Urothelium cell line (cell line): Measurements from ENCODE around the gene MSH3.
"Not testable (repeated sequence)": the region's sequence is repeated elsewhere in the genome, so short reads cannot be mapped to it uniquely, and the experiment has no call there.

Source experiments
- DNase-seq: peaks from one replicate; pipeline ENCODE4 v3.0.0; 2011; ENCODE audit warnings: low spot score, mixed read lengths
- FAIRE-seq: peaks from 2 replicates; lab custom pipeline; 2011; peaks lifted over from hg19 to GRCh38; lab: Jason Lieb, UNC

Gene MSH3

GRCh38 chr5:80784451-80784850 lies 130.0 kb downstream of the MSH3 start:
- FAIRE-seq (no peak), DNase-seq (no peak)

DNA sequence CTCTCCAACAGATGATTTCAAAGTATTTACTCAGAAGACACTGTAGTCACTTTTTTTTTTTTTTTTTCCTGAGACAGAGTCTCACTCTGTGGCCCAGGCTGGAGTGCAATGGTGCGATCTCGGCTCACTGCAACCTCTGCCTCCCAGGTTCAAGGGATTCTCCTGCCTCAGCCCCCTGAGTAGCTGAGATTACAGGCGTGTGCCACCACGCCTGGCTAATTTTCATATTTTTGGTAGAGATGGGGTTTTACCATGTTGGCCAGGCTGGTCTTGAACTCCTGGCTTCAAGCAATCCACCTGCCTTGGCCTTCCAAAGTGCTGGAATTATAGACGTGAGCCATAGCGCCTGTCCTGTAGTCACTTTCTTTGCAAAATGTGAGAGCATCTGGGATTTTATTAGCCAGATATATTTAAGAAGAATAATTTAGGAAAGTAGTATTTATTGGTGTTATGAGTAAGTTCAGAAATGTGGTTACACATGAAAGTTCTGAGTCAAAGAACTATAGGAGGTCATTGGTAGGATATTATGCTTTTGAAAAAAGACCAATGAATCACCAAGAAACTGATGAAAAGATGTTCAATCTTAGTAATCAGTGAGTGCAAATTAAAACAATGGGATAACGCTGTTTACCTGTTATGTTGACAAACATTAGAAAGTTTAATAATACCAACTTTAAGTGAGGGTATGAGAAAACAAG lies 135.0 kb downstream of the MSH3 start:
- not testable (repeated sequence) for FAIRE-seq, DNase-seq

DNA sequence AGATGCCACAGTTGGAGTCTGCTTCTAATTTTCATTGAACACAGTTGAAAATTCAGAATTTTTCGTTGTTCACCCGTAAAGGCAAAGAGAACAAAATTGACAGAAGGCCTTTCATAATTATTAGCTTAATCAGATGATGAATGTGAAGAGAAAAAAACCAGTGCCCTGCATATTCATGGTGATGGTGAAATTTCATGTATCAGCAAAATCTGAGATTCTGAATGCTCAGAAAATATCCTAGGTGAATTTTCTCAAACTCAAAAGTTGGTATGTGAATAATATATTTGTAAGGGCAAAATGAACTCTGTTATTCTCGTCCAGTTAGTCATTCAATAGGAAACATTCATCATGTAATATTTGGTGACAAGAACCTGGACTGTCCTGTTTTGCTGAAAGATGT lies 136.2 kb downstream of the MSH3 start:
- FAIRE-seq: no peak
- DNase-seq: no peak

DNA sequence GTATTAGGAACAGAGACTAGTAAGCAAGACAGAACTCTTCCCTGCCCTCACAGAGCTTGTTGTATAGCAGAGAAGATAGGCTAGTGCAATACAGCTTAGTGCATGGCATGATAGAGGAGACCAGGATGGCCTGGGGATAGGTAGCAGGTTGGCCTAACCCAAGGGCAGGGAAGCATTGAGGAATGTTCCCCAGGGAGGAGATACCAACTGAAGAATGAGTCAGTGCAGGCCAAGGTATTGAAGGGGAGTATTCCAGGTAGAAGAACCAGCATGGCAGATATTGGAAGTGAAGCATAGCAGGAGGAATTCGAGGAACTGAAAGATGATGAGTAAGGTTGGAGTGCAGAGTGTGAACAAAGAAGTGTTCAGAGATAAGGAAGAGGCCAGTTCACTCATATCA lies 138.9 kb downstream of the MSH3 start:
- FAIRE-seq (peak; percentile 71), DNase-seq (no peak)

DNA sequence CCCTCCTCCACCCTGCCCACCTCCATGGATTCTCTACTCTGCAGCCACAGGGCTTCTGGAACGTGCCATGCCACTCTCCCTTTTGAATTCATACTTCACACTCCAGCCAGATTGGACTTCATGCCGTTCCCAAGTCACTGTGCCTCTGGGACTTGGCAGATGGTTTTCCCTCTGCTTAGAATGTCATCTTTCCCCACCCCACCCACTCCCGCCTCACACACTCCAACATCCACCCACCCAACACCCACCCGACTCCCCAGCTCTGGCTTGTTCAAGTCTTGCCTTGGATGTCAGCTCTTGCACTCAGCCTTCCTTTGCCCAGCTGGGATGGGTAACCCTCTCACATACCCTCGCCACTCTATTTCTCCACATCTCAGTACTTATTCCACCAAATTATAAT lies 142.4 kb downstream of the MSH3 start:
- DNase-seq (no peak), FAIRE-seq (no peak)

- DNase-seq (no peak), FAIRE-seq (no peak)
Observed at GRCh38 chr5:80797428-80798024, 143.1 kb downstream of the MSH3 start.

DNA sequence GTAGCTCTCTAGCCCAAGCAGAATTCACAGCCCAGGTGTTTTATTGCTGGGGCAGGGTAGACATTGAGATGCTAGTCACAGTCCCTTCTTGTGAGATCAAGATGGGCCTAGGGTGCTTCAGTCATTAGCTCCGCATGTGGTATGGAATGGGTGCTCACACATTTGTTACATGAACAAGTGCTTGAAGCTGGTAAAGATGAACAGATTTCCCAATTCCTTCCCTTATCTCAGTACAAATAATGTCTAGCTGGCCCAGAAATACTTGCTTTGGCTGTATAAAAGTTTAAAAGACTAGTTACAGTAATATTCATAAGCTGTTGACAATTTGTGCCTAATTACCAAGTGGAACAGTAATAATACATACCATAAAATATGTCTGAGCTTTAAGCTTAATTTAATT lies 143.7 kb downstream of the MSH3 start:
- FAIRE-seq: no peak

DNA sequence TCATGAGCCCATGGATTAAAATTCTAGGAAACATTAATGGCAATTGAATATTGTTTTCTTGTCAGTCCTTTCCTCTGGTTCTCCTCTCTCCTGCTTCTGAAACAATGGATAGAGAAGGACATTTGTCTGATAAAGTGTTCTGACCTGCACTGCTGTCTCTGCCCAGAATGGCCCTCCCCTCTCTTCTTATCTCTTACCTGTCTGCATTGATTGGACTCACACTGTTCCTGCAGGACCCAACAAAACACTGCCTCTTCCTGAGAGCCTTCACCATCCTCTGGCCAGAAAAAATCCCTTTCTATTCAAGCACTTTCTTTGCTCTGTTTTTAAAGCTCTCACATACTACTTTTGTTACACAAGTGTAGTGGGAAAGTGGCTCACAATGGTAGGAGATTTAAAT lies 144.2 kb downstream of the MSH3 start:
- FAIRE-seq: no peak
- DNase-seq: no peak

More for the DNA sequence above, 143.7 kb downstream of the MSH3 start:
- DNase-seq: no peak

DNA sequence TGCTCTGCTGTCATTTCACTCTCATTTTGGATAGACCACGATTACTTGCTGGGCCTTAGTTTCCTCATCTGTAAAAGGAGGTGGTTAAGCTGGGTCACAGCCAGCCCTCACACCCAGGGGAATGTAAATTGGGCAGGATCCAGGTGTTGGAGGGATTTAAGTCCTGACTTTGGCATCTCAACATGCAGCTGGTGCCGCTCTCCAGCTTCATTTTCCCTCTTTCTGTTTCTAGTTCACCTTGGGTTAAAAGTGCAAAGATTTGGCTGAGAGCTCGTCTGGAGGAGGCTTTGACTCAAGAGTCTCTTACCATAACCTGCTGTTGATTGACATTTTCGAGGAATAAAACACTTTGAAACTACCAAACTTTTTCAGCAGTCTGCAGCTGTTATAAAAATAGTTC lies 144.6 kb downstream of the MSH3 start:
- no peak for DNase-seq
- FAIRE-seq: no peak

- DNase-seq: no peak
- no peak for FAIRE-seq
Observed at GRCh38 chr5:80799573-80799972, 145.1 kb downstream of the MSH3 start.

DNA sequence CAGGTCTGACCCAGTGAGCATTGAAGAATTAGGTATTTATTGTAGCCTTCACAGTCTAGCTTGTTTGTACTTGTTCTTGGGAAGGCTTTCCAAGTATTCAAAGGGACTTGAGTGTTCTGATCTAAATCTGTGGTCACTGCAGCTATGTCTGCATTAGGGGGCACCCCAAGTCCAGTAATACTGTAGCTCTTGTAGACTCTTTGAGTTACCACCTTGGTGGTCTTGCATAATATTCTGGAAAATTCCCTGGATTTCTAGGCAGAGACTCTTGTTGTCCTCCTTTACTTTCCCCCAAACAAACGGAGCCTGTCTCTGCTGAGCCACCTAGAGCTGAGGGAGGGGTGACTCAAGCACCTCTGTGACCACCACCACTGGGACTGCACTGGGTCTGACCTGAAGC lies 149.9 kb downstream of the MSH3 start:
- DNase-seq (no peak), FAIRE-seq (no peak)

DNA sequence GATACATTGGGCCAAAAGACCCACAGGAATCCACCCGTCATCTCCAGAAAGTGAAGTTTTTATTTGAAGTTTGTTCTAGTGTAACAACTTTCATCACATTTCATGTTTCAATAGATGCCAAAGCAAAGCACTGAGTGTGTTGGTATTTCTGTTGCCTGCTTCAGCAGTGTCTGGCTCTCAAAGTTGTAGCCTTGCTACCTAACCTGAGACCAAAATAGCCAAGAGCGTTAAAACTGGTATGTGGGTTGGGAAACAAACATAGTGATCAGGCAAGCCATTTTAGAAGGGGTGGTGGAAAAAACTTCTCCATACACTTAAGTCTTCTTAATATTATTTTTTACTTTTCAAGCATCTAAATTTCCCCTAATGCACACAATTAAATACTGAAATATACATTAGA lies 150.6 kb downstream of the MSH3 start:
- no peak for DNase-seq
- FAIRE-seq: no peak

DNA sequence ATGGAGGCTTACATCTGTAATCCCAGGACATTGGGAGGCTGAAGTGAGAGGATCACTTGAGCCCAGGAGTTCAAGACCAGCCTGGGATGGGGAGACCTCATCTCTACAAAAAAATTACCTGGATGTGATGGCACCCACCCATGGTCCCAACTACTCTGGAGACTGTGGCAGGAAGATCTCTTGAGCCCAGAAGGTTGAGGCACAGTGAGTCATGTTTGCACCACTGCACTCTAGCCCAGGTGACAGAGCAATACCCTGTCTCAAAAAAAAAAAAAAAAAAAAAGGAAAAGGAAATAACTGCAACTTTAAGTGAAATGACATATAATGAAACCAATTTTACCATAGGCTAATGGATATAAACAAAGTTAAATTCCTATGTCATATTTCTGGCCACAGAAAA lies 152.5 kb downstream of the MSH3 start:
- FAIRE-seq: no peak
- no peak for DNase-seq

DNA sequence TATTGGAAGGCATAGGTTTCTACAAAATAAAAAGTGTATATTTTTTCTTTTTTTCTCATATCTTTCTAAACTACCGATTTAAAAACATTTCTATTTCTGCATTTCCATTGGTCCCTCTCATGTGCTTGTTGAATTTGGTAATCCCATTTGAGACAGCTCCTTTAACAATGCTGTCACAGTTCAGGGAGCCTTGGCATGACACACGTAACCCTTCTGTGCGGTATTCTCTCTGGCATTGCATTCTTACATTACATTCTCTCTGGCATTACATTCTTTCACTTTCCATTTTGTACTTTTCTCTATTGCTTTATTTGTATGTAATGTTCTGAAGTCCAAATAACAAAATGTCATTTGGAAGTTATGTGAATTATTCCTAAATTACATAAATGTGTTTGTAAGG lies 155.0 kb downstream of the MSH3 start:
- DNase-seq (no peak), FAIRE-seq (no peak)

DNA sequence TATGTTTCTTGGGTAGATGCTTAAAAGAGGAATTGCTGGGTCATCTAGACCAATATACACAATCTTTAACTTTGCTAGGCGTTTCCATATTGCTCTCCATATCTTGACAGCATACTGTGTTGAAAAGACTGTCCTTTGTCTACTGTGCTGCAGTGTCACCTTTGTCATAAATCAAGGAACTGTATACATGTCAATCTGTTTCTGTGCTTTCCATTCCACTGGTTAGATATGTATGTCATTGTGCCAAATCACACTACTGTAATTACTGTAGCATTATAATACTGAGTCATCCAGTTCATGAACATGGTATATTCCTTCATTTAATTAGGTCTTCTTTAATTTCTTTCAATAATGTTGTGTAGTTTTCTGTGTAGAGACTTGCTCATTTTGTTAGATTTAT lies 156.0 kb downstream of the MSH3 start:
- DNase-seq: no peak
- FAIRE-seq: no peak

DNA sequence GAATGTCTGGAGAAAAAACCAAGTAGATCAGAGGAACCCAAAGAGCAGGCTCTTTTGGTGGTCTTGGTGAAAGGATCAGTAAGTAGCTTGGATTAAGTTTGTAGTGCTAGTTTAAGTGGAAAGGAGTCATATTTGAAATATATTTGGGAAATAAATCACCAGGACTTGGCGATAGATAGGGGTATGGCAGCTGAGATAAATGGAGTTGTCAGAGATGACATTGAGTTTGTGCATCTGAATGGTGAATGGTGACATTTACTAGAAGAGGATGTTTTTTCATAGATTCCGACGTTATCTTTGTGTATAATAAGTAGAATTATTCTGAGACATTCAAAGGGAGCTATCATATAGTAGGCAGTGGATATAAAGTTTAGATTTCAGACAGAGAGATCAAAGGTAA lies 162.1 kb downstream of the MSH3 start:
- DNase-seq: no peak
- no peak for FAIRE-seq

GRCh38 chr5:80820685-80821084 lies 166.2 kb downstream of the MSH3 start:
- no peak for DNase-seq
- no peak for FAIRE-seq

DNA sequence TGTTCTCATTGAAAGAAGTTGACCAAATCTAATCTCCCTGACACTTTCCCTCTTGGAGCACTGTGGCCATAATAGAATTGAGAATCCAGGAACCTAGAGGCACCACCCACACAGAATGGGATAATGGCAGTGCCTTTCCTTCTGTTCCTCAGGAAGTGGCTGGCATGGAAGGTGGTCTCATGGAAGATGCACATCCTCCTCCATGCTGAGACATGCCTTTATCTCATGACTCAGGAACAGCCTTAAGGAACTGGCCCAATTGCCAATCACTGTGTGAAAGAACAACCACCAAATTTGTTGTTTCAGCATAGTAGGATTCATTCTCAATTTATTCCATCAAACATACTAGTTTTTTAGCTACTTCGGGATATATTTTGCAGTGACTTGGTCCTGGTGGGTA lies 168.2 kb downstream of the MSH3 start:
- no peak for DNase-seq
- no peak for FAIRE-seq

GRCh38 chr5:80824159-80824558 lies 169.7 kb downstream of the MSH3 start:
- not testable (repeated sequence) for FAIRE-seq, DNase-seq

DNA sequence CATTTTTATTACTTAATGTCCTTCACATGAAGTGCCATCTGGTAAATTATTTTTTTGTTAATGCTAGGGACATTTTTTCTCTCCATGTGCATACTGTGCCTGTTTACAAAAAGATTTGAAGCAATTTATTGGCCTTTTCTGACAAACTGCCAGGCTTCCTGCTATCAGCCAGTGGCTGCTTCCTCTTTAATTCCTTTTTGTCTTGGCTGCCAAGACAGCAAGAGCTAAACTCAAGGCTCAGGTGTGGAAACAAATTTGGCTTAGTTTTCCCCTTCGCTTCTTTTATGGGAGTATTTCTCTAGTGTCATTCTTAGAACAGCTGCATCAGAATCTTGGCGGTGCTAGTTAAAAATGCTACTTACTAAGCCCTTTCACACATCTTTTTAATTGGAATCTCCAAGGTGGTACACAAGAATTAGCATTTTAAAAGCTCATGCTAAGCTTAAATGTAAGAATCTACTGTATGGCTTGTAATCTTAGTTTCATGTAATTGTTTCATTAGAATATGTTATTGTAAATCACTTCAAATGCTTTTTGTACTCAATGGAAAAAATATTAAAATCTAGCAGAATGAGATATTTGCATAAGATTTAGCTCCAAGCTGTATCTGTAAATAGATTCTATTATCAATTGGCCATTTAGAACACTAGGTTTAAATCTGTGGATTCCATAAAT lies 171.5 kb downstream of the MSH3 start:
- DNase-seq: no peak
- FAIRE-seq: no peak

GRCh38 chr5:80834710-80835109 lies 180.3 kb downstream of the MSH3 start:
- FAIRE-seq (no peak), DNase-seq (no peak)

- FAIRE-seq (no peak), DNase-seq (no peak)
Observed at GRCh38 chr5:80835128-80835527, 180.7 kb downstream of the MSH3 start.
